GM12864 (cell line): ENCODE data around the gene DIPK2A.

Source experiments
- DNase-seq: peaks from one replicate; pipeline ENCODE4 v3.0.0-alpha.2; 2011; ENCODE audit warnings: low read depth
- H3K4me3 ChIP-seq: 2 replicates; pipeline ENCODE4 v1.5.1; 2011; ENCODE audit warnings: mild to moderate bottlenecking, low read depth, low read length, control low read depth
- CTCF ChIP-seq: IDR thresholded peaks from 2 replicates; pipeline ENCODE4 v1.5.1; 2011; ENCODE audit warnings: low read depth, mild to moderate bottlenecking, moderate library complexity, low read length, control low read depth, inconsistent platforms; ENCODE audit errors: missing control alignments

The DIPK2A gene

GRCh38 chr3:143961342-143961741 lies 10.3 kb upstream of the DIPK2A start:
- DNase-seq: no peak
- TF ChIP-seq CTCF: no peak
- no peak overlapping the region for H3K4me3 ChIP-seq

- no peak for TF ChIP-seq CTCF
- H3K4me3 ChIP-seq: no peak overlapping the region
- DNase-seq: no peak
Observed at GRCh38 chr3:143963946-143964345, 7.7 kb upstream of the DIPK2A start.

DNA sequence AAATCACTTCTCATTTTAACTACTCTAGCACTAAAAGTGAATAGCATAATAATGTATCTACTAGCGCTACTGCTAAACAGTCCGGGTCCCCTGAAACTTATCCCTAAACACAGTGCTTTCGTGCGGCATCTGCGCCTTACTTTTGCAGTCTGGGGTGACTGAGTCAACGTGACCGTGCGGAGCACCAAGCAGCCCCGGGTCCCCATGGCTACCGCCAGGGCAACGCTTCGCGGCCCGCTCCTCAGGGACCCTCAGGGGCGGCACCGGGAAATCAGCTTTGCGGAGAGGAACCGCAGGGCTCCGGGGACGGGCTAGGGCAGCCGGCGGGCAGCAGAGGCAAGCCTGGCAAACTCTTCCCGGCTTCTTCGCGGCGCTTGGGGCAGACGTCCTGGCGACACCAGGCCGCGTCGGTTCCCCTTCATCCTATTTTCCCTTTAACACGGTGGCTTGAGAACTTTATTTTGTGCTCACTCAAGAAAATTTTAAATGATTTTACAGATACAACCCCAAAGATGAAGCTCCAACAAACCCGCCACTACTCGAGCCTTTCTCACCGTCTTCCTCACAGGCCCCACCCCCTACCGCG lies 757 bp upstream of the DIPK2A start:
- H3K4me3 ChIP-seq: peak overlapping the region; percentile 96
- DNase-seq: no peak
- TF ChIP-seq CTCF: peak; percentile 19

- peak overlapping the region; percentile 96 for H3K4me3 ChIP-seq
- no peak for TF ChIP-seq CTCF
- DNase-seq: no peak
Observed at GRCh38 chr3:143972155-143972504, 507 bp downstream of the DIPK2A start.

- H3K4me3 ChIP-seq: peak overlapping the region; percentile 96
- DNase-seq: peak; percentile 40
- TF ChIP-seq CTCF: peak; percentile 65
Observed at GRCh38 chr3:143972505-143973258, 1.1 kb downstream of the DIPK2A start.

- DNase-seq: peak; percentile 75
- peak overlapping the region; percentile 96 for H3K4me3 ChIP-seq
- no peak for TF ChIP-seq CTCF
Observed at GRCh38 chr3:143973259-143974021, 1.8 kb downstream of the DIPK2A start.
